HG03108 (cell line): Measurements from ENCODE around the gene ERMP1.
"Not testable (repeated sequence)": the region's sequence is repeated elsewhere in the genome, so short reads cannot be mapped to it uniquely, and the experiment has no call there.

ENCODE experiments used
- ATAC-seq: cut with Tn5 transposase; IDR thresholded peaks from one replicate; pipeline ENCODE4 v1.9.1; 2021; ENCODE audit warnings: moderate library complexity; ENCODE audit not compliant: unreplicated experiment

Gene ERMP1

DNA sequence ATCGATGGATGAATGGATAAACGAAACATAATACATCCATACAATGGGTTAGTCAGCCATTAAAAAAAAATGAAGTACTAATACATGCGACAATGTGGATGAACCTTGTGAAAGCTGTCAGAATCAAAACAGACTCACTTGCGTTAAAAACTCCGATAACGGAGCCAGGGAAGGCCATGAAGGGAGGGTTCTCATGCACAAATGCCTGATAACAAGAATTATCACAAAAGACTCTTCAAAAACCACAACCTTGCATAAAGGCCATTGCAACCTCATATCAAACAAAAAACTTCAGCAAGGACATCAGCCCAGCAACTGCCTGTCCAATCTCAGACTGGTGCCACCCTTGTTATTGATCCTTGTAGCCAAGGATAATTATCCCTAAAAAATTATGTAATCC lies 13.7 kb downstream of the ERMP1 start:
- ATAC-seq = no peak

- ATAC-seq = no peak
Observed at GRCh38 chr9:5818424-5819142, 14.3 kb downstream of the ERMP1 start.

GRCh38 chr9:5817862-5818261 lies 15.1 kb downstream of the ERMP1 start:
- ATAC-seq = no peak

- no peak for ATAC-seq
Observed at GRCh38 chr9:5815461-5815860, 17.5 kb downstream of the ERMP1 start.

DNA sequence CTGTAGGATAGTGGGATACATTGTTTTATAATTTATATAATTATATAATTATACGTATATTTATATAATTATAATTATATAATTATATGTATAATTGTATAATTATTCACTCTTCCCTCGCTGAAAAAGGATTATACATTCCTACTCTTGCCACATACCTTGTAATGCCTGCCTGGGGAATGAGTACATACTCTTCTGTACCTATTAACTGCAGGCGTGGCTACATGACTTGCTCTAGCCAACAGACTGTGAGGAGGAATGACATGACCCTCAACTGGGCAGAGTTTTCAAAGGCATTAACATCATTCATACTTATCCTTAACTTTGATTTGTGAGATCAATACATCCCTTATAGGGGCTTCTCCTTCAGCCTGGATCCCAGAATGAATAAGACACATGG lies 19.1 kb downstream of the ERMP1 start:
- no peak for ATAC-seq

DNA sequence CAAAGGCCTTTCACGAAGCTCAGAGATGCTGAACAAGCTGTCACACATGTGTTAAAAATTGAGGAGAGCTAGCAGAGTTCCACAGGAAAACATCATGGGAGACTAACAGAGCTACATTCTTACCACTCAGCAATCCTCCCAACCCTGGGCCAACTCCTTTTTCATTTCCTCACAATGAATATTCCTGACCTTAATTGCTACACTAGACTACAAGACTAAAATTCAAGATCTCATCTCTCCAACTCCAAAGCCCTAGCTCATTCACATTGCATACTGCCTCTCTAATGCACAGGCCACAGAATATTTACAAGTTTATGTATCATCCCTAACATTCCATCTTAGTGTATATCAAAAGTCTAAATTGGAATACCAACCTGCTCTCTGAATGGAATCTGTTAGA lies 21.2 kb downstream of the ERMP1 start:
- no peak for ATAC-seq

- ATAC-seq = no peak
Observed at GRCh38 chr9:5805478-5805877, 27.4 kb downstream of the ERMP1 start.

DNA sequence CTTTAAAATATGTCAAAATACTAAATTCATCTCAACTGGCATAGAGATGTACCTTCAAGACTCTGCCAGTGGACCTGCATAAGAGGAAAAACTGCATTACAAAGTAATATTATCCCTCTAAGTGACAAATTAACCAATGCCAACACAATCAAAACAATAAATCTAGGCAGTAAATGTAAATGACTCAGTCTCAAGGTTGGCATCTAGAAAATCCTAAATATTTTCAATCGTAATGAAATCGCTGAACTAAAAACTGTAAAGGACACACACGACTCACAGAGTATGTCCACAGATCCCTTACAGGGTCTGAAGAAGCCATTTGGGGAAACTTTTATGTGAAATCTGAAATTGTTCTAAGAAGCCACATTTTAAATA lies 31.2 kb downstream of the ERMP1 start:
- ATAC-seq = no peak

DNA sequence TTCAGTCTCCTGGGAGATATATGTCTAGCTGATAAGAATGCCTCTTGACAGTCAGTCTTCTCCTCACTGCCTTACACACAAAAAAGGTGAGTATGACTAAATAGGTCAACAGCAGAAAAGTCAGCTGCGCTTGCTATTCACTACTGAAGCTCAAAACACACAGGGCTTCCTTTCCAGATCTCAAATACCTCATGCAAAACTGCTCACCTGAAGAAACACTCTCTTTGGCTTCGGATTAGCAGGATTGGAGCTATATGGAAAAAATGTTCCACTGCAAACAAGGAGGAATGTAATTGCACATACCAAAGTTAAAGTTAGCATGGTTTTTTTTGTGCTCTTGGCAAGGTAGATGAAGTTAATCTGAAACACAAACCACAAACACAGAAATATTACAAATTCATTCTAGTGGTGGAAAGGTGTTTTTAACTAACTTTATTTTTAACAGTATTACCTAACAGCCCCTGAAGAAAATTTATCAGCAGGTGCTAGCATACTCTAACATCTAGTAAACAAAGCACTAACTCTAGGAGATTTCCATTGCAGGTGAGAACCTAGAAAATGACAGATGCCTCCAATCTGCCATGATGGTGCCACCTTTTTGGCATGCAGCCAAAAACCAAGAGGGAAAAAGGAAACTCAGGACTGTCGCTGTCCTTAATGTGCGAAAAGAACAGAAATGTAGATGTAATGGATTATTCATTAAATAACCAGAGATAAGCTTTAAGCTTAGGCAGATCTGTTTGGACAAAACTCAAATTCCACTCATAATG lies 31.8 kb downstream of the ERMP1 start:
- no peak for ATAC-seq

DNA sequence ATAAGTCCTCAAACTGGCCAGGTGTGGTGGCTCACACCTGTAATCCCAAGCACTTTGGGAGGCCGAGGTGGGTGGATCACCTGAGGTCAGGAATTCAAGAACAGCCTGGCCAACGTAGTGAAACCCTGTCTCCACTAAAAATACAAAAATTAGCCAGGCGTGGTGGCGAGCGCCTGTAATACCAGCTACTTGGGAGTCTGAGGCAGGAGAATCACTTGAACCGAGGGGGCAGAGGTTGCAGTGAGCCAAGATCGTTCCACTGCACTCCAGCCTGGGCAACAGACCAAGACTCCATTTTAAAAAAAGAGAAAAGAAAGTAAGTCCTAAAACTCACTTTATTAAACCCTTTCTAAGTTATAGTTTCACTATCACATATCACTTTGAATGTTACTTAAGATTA lies 32.5 kb downstream of the ERMP1 start:
- not testable (repeated sequence) for ATAC-seq

DNA sequence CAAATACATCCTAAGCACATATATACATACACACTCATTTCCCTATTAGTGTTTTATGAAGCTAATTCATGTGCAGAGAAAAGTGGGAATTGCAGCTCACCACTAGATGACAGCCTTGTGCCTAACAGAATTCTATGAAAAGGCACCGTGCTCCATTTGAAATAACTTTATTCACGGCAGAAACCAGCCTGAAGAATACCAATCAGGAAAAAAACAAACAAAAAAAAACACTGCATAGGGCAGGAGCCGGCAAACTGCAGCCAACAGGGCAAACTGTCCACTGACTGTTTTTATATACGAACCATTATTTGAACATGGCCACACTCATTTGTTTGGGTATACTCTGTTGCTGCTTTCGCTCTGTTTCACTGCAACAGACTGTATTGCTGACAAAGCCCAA lies 33.6 kb downstream of the ERMP1 start:
- no peak for ATAC-seq

DNA sequence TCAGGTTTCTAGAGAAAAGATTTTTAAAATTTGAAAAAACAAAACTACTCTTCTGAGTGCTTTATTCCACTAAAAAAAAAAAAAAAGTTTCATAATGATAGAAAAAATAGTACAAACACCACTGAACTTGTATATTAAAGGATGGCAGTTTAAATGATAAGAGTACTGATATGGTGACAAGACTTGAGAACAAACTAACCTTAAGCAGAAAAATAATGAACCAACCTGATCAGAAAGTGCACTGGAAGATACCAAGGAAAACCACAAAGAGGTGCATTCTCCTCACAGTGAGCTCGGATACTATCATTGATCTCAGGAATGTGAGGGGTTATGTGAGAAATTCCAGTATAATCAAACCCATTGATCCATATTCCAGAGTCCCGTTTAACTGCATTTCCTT lies 34.3 kb downstream of the ERMP1 start:
- ATAC-seq = no peak

DNA sequence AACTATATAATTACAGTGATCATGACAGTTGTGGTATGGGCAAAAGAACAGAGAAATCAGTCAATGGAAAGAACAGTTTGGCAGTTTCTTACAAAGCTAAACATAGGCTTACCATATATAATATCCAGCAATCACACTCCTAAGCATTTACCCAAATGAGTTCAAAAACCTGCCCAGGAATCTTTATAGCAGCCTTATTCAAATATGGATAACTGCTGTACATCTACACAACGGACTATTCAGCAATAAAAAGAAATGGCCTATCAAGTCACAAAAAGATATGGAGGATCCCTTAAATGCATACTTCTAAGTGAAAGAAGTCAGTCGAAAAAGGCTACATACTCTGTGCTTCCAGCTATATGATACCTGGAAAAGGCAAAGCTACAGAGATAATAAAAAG lies 36.6 kb downstream of the ERMP1 start:
- no peak for ATAC-seq

DNA sequence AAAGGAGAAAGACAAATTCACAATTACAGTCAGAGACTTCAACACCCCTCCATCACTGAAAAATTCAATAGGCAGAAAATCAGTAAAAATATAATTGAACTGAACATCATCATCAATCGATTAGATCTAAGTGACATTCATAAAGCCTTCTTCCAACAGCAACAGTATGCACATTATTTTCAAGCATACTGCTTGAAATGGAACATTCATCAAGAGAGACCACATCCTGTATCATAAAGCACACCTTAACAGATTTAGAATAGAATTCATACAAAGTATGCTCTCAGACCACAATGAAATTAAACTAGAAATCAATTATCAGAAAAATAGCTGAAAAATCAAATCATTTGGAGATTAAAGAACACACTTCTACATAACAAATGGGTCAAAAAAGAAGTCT lies 39.1 kb downstream of the ERMP1 start:
- ATAC-seq = no peak

DNA sequence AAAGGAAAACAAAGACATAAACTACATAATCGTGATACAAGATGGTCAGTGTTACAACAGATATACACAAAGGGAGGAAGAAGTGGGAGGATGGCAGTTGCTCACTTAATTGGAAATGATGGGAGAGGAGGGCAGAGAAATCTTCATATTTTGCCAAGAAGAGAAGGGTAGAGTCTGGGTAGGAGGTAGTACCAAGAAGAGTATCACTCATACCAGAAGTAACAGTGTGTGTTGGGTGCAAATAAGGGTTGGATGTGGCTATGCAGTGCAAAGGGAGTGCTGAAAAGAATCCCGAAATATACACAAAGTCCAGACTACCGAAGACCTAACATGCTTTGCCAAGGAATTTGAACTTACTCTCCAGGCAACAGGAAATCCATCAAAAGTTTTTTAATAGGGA lies 41.0 kb downstream of the ERMP1 start:
- ATAC-seq = no peak

DNA sequence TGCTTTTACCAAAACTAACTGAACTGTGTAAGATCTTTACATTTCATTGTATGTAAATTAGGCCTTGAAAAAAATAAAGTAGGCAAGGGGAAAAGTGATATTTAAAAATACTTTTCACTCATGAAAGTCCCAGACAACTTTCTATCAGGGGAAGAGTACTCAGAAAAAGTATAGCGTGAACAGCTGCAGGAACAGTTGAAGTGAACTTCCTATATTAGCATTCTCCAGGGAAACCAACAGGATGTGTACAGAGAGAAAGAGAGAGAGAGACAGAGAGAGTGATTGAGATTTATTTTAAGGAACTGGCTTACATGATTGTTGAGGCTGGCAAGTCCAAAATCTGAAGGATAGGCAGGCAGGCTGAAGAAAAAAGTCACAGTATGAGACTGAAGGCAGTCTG lies 42.0 kb downstream of the ERMP1 start:
- ATAC-seq = no peak

DNA sequence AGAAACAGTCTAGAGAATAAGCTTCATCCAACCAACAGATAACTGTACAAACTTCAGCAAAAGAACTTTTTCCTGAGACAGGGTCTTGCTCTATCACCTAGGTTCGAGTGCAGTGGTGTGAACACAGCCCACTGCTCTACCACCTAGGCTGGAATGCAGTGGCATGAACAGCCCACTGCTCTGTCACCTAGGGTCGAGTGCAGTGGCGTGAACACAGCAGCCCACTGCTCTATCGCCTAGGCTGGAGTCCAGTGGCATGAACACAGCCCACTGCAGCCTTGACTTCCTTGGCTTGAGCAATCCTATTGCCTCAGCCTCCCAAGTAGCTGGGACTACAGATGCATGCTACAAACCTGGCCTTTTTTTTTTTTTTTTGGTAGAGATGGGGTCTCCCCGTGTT lies 43.4 kb downstream of the ERMP1 start:
- ATAC-seq = no peak

DNA sequence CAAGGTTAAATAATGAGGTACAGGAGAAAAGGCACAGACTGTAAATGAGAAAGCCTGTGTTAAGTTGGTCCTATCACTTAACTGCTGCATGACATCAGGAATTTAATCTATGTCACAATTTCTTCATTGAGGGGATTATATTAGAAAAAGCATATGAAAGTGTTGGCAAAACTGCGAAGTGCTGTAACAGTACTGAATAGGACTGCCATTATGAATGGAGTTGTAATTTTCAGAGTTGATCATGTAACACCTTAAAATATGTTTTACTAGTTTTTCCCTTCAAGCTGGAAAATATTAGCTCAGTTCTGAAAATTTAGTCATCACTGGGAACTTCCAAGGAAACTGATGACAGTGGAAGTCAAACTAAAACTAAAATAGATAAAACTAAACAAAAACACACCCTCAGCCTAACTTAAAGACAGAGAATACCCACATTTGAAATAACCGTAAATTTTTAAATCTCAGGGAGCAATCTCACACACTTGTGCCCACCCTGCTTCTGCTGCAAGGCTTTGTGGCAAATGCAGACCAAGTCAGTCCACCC lies 45.1 kb downstream of the ERMP1 start:
- ATAC-seq = no peak

DNA sequence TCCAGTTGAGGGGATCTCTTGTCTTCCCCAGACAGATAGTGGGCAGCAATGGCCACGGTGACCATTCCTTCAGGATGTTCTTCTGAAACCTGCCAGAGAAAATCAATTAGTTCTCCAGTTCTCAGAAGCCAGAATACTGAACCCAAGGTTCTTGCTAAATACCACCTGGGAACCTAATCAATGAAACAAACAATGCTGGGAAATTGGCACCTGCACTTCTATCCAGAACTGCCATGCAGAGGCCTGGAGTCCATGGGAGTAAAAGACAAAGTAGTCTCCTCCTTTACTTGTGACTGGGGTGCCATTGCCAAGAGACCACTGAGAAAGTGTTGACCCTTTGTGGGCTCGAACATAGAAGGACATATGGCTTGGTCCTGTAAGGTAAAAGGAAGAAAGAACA lies 45.7 kb downstream of the ERMP1 start:
- ATAC-seq = no peak

- no peak for ATAC-seq
Observed at GRCh38 chr9:5786370-5787127, 46.4 kb downstream of the ERMP1 start.

DNA sequence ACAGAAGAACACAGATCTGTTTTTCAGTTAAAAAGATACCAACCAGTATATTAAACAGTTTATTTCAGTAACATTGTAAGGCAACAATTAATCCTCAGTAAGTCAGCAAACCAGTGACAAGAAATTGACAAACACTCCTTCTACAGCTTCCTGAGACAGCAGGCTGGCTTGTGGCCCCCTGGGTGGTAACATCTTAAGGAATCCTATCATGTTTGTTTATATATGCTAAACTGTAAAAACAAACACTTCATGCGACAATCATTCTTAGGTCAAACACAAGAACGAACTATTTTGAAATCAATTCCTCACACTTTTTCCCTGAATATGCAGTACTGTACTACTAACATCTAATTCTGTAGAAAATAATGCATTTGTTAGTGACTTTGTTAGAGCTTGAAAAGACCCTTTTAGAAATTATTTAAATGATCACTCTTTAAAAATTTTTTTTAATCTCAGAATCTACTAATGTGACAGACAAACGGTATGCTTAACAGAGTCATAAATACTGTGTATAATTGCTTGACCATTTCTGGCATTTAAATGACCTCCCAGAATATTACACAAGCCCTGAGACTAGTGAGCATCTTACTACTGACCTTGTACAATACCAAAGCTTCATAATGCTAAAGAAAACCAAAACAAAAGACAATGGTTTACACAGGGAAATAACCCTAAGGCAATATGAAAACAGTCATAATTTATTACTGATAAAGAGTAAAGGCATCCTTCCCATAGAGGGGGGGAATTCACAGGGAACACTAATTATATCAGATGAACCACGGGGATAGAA lies 48.2 kb downstream of the ERMP1 start:
- no peak for ATAC-seq
